HCT116 (cell line): Measurements from ENCODE around the gene AMOTL2. TPM values are rescaled to one million over a fixed set of nuclear protein-coding genes. Genes with fewer than 3 reads are reported as not detected.
A peak's percentile ranks its signal among the peaks of the same experiment; 100 is the strongest.

Source experiments
- ATAC-seq: fragments of 200-7000 bp; cut with Tn5 transposase; 2 replicates; pipeline ENCODE4 v1.9.1; 2020; ENCODE audit warnings: mild to moderate bottlenecking, moderate library complexity
- BruUV-seq: library from RNA; stranded (reverse); fragments of 400-500 nt; replicated peaks from 2 replicates; lab custom pipeline; 2021; lab: Mats Ljungman, UMichigan
- CTCF ChIA-PET: fragments of 300-600 bp; sonication (Branson Sonifier 250); formaldehyde crosslinking; loops from one replicate; lab custom pipeline; 2021; ENCODE audit warnings: antibody characterized with exemption; lab: Charles Lee
- POLR2A ChIA-PET: fragments of 300-600, 350-600 bp; sonication (Branson Sonifier 250); formaldehyde crosslinking; loops from one replicate; lab custom pipeline; 2021; ENCODE audit warnings: antibody characterized with exemption; lab: Charles Lee
- RAD21 ChIA-PET, 2 experiments: fragments of 300-600 bp; sonication (Branson Sonifier 250); formaldehyde crosslinking; loops; one replicate each; lab custom pipeline; 2023; ENCODE audit warnings: low total read pairs in 2 of 2; ENCODE audit not compliant: uncharacterized antibody in 2 of 2, unreplicated experiment in 2 of 2, low non-redundant PET in 1 of 2; lab: Charles Lee
- DNase-seq: peaks from one replicate; pipeline ENCODE4 v3.0.0-alpha.2; 2010; ENCODE audit warnings: low read depth, low spot score
- H2AFZ ChIP-seq: fragments of 200-600 bp; shearing (Covaris generic), sonication (generic); 2 replicates; pipeline ENCODE4 v1.6.1; 2017; ENCODE audit warnings: low read depth, mixed run types, mixed read lengths, antibody characterized with exemption, low read length; ENCODE audit not compliant: poor library complexity, severe bottlenecking
- H3K27ac ChIP-seq: 2 replicates; pipeline ENCODE4 v1.5.1; 2012; ENCODE audit warnings: low read depth, low read length
- H3K27me3 ChIP-seq: fragments of 200-600 bp; sonication (generic); 2 replicates; pipeline ENCODE4 v1.6.1; 2016; ENCODE audit warnings: mixed run types, low read length, mixed read lengths; ENCODE audit not compliant: insufficient read depth
- H3K36me3 ChIP-seq, 2 experiments: fragments of 200-500 bp in 1 of 2; fragments of 200-600 bp in 1 of 2; sonication (Bioruptor generic) in 1 of 2; sonication (generic) in 1 of 2; 2 replicates each; pipeline versions ENCODE4 v1.5.1 to v1.6.1; 2014 to 2016; ENCODE audit warnings: low read length in 2 of 2, inconsistent platforms in 1 of 2, mixed read lengths in 1 of 2, mixed run types in 1 of 2; ENCODE audit not compliant: insufficient read depth in 2 of 2, control insufficient read depth in 1 of 2
- H3K4me1 ChIP-seq, 2 experiments: fragments of 200-600 bp in 1 of 2; sonication (generic) in 1 of 2; 2 replicates each; pipeline versions ENCODE4 v1.5.1 to v1.6.1; 2012 to 2017; ENCODE audit warnings: low read length in 2 of 2, inconsistent platforms in 1 of 2, mild to moderate bottlenecking in 1 of 2, mixed read lengths in 1 of 2, mixed run types in 1 of 2, moderate library complexity in 1 of 2; ENCODE audit not compliant: insufficient read depth in 2 of 2, control insufficient read depth in 1 of 2
- H3K4me2 ChIP-seq: fragments of 200-600 bp; sonication (generic); 2 replicates; pipeline ENCODE4 v1.6.1; 2017; ENCODE audit warnings: mixed run types, low read length, mixed read lengths
- H3K4me3 ChIP-seq, 2 experiments: fragments of 200-600 bp in 1 of 2; sonication (generic) in 1 of 2; replicated peaks in 1 of 2; 2 replicates each; pipeline ENCODE4 v1.5.1; 2011 to 2016; ENCODE audit warnings: low read length in 2 of 2, control low read depth in 1 of 2, low read depth in 1 of 2, mild to moderate bottlenecking in 1 of 2, mixed read lengths in 1 of 2, mixed run types in 1 of 2
- H3K79me2 ChIP-seq: fragments of 200-600 bp; sonication (generic); 2 replicates; pipeline ENCODE4 v1.6.1; 2017; ENCODE audit warnings: mild to moderate bottlenecking, mixed run types, low read length, moderate library complexity, mixed read lengths; ENCODE audit not compliant: insufficient read depth
- H3K9ac ChIP-seq: fragments of 200-600 bp; sonication (generic); 2 replicates; pipeline ENCODE4 v1.6.1; 2016; ENCODE audit warnings: low read length, mixed read lengths
- H3K9me2 ChIP-seq: fragments of 200-600 bp; sonication (generic), shearing (Covaris generic); 2 replicates; pipeline ENCODE4 v1.6.1; 2017; ENCODE audit warnings: mixed run types, mild to moderate bottlenecking, moderate library complexity; ENCODE audit not compliant: insufficient read depth
- H3K9me3 ChIP-seq, 2 experiments: fragments of 200-500 bp in 1 of 2; fragments of 200-600 bp in 1 of 2; sonication (Bioruptor generic) in 1 of 2; sonication (generic) in 1 of 2; 2 replicates each; pipeline ENCODE4 v1.6.1; 2014 to 2017; ENCODE audit warnings: low read length in 2 of 2, mixed read lengths in 2 of 2, inconsistent platforms in 1 of 2, low read depth in 1 of 2, mild to moderate bottlenecking in 1 of 2, mixed run types in 1 of 2, moderate library complexity in 1 of 2; ENCODE audit not compliant: control insufficient read depth in 1 of 2, insufficient read depth in 1 of 2
- H4K20me1 ChIP-seq: fragments of 200-600 bp; sonication (generic), shearing (Covaris generic); 2 replicates; pipeline ENCODE4 v1.6.1; 2017; ENCODE audit warnings: mixed run types, mild to moderate bottlenecking, moderate library complexity; ENCODE audit not compliant: insufficient read depth
- ATF3 ChIP-seq: IDR thresholded peaks from 2 replicates; pipeline ENCODE4 v1.6.1; 2012
- CEBPB ChIP-seq: IDR thresholded peaks from 2 replicates; pipeline ENCODE4 v1.6.1; 2012; ENCODE audit warnings: low read depth
- EGR1 ChIP-seq: IDR thresholded peaks from 2 replicates; pipeline ENCODE4 v1.6.1; 2012; ENCODE audit warnings: low read depth
- ELF1 ChIP-seq: IDR thresholded peaks from 2 replicates; pipeline ENCODE4 v1.6.1; 2012; ENCODE audit warnings: low read depth, borderline replicate concordance
- EZH2phosphoT487 ChIP-seq: fragments of 200-600 bp; IDR thresholded peaks from 2 replicates; pipeline ENCODE4 v1.6.1; 2018; ENCODE audit warnings: antibody characterized with exemption, borderline replicate concordance
- JUND ChIP-seq: IDR thresholded peaks from 2 replicates; pipeline ENCODE4 v1.6.1; 2012
- MAX ChIP-seq: IDR thresholded peaks from 2 replicates; pipeline ENCODE4 v1.6.1; 2012
- POLR2A ChIP-seq: IDR thresholded peaks from 2 replicates; pipeline ENCODE4 v1.7.0; 2011; ENCODE audit warnings: borderline replicate concordance; ENCODE audit not compliant: insufficient read depth, insufficient read length; ENCODE audit errors: extremely low read depth
- POLR2AphosphoS5 ChIP-seq: IDR thresholded peaks from 2 replicates; pipeline ENCODE4 v1.6.1; 2011; ENCODE audit warnings: mild to moderate bottlenecking, low read depth, low read length, moderate library complexity
- RAD21 ChIP-seq: IDR thresholded peaks from 2 replicates; pipeline ENCODE4 v1.6.1; 2012; ENCODE audit warnings: low read depth, mild to moderate bottlenecking
- REST ChIP-seq: IDR thresholded peaks from 2 replicates; pipeline ENCODE4 v1.6.1; 2012; ENCODE audit warnings: low read depth
- SIN3A ChIP-seq: IDR thresholded peaks from 2 replicates; pipeline ENCODE4 v1.6.1; 2012; ENCODE audit warnings: low read depth
- SP1 ChIP-seq: IDR thresholded peaks from 2 replicates; pipeline ENCODE4 v1.6.1; 2012; ENCODE audit warnings: low read depth
- SRF ChIP-seq: IDR thresholded peaks from 2 replicates; pipeline ENCODE4 v1.6.1; 2012; ENCODE audit warnings: low read depth
- TCF7L2 ChIP-seq: IDR thresholded peaks from 2 replicates; pipeline ENCODE4 v1.7.0; 2011; ENCODE audit warnings: borderline replicate concordance, inconsistent platforms; ENCODE audit not compliant: insufficient read depth, insufficient read length; ENCODE audit errors: extremely low read depth
- YY1 ChIP-seq: IDR thresholded peaks from 2 replicates; pipeline ENCODE4 v1.6.1; 2011; ENCODE audit warnings: low read length, low read depth, moderate library complexity, mild to moderate bottlenecking; ENCODE audit not compliant: insufficient replicate concordance; ENCODE audit errors: extremely low read depth
- ZFX ChIP-seq: fragments of 450-650 bp; IDR thresholded peaks from 2 replicates; pipeline ENCODE4 v1.6.1; 2017
- ZNF274 ChIP-seq: fragments of 200-500 bp; sonication (Bioruptor generic); IDR thresholded peaks from 2 replicates; pipeline ENCODE4 v1.6.1; 2014; ENCODE audit warnings: mild to moderate bottlenecking, low read depth, low read length, inconsistent platforms
- intact Hi-C: fragments of 100-400 bp; cut with micrococcal nuclease; formaldehyde crosslinking; loops from 2 replicates; pipeline ENCODE4 v1.10.0; 2022
- total RNA-seq: library from RNA; stranded (reverse); gene quantifications from one replicate; pipeline ENCODE4 v1.2.1, GENCODE V29; 2021; ENCODE audit not compliant: unreplicated experiment
- TF ChIP-seq, protein P1 (sequence below), 3 experiments: fragments of 200-600 bp in 1 of 3; sonication (generic) in 1 of 3; IDR thresholded peaks in 2 of 3; conservative IDR thresholded peaks in 1 of 3; 2 replicates each; pipeline ENCODE4 v1.5.1; 2012 to 2017; ENCODE audit warnings: low read depth in 2 of 3, low read length in 2 of 3, antibody characterized with exemption in 1 of 3, borderline replicate concordance in 1 of 3, control low read depth in 1 of 3, mild to moderate bottlenecking in 1 of 3, mixed read lengths in 1 of 3, mixed run types in 1 of 3, moderate library complexity in 1 of 3; ENCODE audit not compliant: insufficient read depth in 1 of 3

AMOTL2 gene
- total RNA-seq, 1 experiment from 2014 or later = 54.0 TPM

- no peaks in the 10 kb centered on the region for H3K79me2 ChIP-seq
- no peak overlapping the region for H2AFZ ChIP-seq
- H3K9me2 ChIP-seq = no peaks in the 10 kb centered on the region
- no peaks in the 10 kb centered on the region for H4K20me1 ChIP-seq
- H3K9me3 ChIP-seq = no peaks in the 10 kb centered on the region
- ChIA-PET RAD21 (no interaction called here), POLR2A (no interaction called here), CTCF (no interaction called here)
- no peak overlapping the region for H3K4me3 ChIP-seq
- no peak overlapping the region for H3K9ac ChIP-seq
- peaks cover 30 to 86% of the 10 kb centered on the region in 2 experiments for H3K4me1 ChIP-seq
- H3K36me3 ChIP-seq = no peaks in the 10 kb centered on the region
- H3K27me3 ChIP-seq = no peaks in the 10 kb centered on the region
- H3K4me2 ChIP-seq = peak overlapping the region; percentile 24; the same call in 1 of the 2 replicates
- intact Hi-C loops = no loop called here
- TF ChIP-seq ELF1 (no peak), POLR2AphosphoS5 (no peak), EGR1 (no peak), RAD21 (no peak), JUND (no peak), EZH2phosphoT487 (no peak), SIN3A (no peak), ATF3 (no peak), SP1 (no peak), TCF7L2 (no peak), SRF (no peak), REST (no peak), CEBPB (no peak), YY1 (no peak), POLR2A (no peak), ZNF274 (no peak), MAX (no peak), ZFX (no peak)
- TF ChIP-seq, protein P1, sequence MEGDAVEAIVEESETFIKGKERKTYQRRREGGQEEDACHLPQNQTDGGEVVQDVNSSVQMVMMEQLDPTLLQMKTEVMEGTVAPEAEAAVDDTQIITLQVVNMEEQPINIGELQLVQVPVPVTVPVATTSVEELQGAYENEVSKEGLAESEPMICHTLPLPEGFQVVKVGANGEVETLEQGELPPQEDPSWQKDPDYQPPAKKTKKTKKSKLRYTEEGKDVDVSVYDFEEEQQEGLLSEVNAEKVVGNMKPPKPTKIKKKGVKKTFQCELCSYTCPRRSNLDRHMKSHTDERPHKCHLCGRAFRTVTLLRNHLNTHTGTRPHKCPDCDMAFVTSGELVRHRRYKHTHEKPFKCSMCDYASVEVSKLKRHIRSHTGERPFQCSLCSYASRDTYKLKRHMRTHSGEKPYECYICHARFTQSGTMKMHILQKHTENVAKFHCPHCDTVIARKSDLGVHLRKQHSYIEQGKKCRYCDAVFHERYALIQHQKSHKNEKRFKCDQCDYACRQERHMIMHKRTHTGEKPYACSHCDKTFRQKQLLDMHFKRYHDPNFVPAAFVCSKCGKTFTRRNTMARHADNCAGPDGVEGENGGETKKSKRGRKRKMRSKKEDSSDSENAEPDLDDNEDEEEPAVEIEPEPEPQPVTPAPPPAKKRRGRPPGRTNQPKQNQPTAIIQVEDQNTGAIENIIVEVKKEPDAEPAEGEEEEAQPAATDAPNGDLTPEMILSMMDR (IDR thresholded peaks at IDR 0.05 in 2 of 3, conservative IDR thresholded peaks at IDR 0.05 in 1 of 3; ENCODE audit: borderline replicate concordance in 1 of 3, insufficient read depth in 1 of 3, low read depth in 2 of 3, low read length in 2 of 3) = no peak
- DNase-seq (no peak), ATAC-seq (no peak)
- no peak overlapping the region for H3K27ac ChIP-seq
- BruUV-seq = no TSS peak
Observed at GRCh38 chr3:134333522-134334181, 40.6 kb downstream of the AMOTL2 start.
